Neuronal stem cell (in vitro differentiated cells): Measurements from ENCODE around the gene NIP7.
A peak's percentile ranks its signal among the peaks of the same experiment; 100 is the strongest.
"Not testable (repeated sequence)": the region's sequence is repeated elsewhere in the genome, so short reads cannot be mapped to it uniquely, and the experiment has no call there.

ENCODE experiments used
- DNase-seq: peaks from one replicate; pipeline ENCODE4 v3.0.0-alpha.2; 2013; ENCODE audit warnings: low spot score
- H2AFZ ChIP-seq: one replicate; pipeline ENCODE4 v1.6.1; 2013; ENCODE audit warnings: mild to moderate bottlenecking, low read length, inconsistent platforms
- H2AK5ac ChIP-seq: 2 replicates; pipeline ENCODE4 v1.6.1; 2013; ENCODE audit warnings: low read depth, mild to moderate bottlenecking, inconsistent platforms, low read length, moderate library complexity, mixed read lengths
- H2BK120ac ChIP-seq: 2 replicates; pipeline ENCODE4 v1.6.1; 2013; ENCODE audit warnings: low read depth, mild to moderate bottlenecking, inconsistent platforms, low read length, moderate library complexity, mixed read lengths
- H2BK12ac ChIP-seq: one replicate; pipeline ENCODE4 v1.6.1; 2013; ENCODE audit warnings: low read length, inconsistent platforms
- H2BK15ac ChIP-seq: 2 replicates; pipeline ENCODE4 v1.6.1; 2013; ENCODE audit warnings: mild to moderate bottlenecking, low read length, inconsistent platforms, mixed read lengths
- H2BK5ac ChIP-seq: one replicate; pipeline ENCODE4 v1.6.1; 2013; ENCODE audit warnings: inconsistent platforms, mild to moderate bottlenecking, low read length, moderate library complexity
- H3K14ac ChIP-seq: one replicate; pipeline ENCODE4 v1.6.1; 2013; ENCODE audit warnings: low read length, inconsistent platforms
- H3K18ac ChIP-seq: 2 replicates; pipeline ENCODE4 v1.6.1; 2013; ENCODE audit warnings: low read length, inconsistent platforms
- H3K23ac ChIP-seq: 2 replicates; pipeline ENCODE4 v1.6.1; 2013; ENCODE audit warnings: low read depth, mild to moderate bottlenecking, mixed read lengths, low read length, inconsistent platforms; ENCODE audit not compliant: poor library complexity
- H3K27ac ChIP-seq: replicated peaks from 3 replicates; pipeline ENCODE4 v1.5.1; 2013; ENCODE audit warnings: low read length, inconsistent platforms
- H3K27me3 ChIP-seq, 3 experiments: 2 replicates each; pipeline ENCODE4 v1.6.1; 2013; ENCODE audit warnings: low read length in 3 of 3, mild to moderate bottlenecking in 2 of 3, inconsistent platforms in 1 of 3, low read depth in 1 of 3, mixed read lengths in 1 of 3, moderate library complexity in 1 of 3; ENCODE audit not compliant: control insufficient read depth in 3 of 3, insufficient read depth in 3 of 3
- H3K36me3 ChIP-seq, 2 donors: replicated peaks in 1 of 2; 2 replicates each; pipeline ENCODE4 v1.6.1; 2013; ENCODE audit warnings: low read length in 2 of 2; ENCODE audit not compliant: control insufficient read depth in 2 of 2, insufficient read depth in 2 of 2
- H3K4ac ChIP-seq: 2 replicates; pipeline ENCODE4 v1.6.1; 2013; ENCODE audit warnings: inconsistent platforms, mild to moderate bottlenecking, low read length, moderate library complexity
- H3K4me1 ChIP-seq, 2 donors: 1 replicate in 1 of 2; 2 replicates in 1 of 2; pipeline ENCODE4 v1.6.1; 2013; ENCODE audit warnings: low read length in 2 of 2, low read depth in 1 of 2; ENCODE audit not compliant: control insufficient read depth in 2 of 2, insufficient read depth in 1 of 2
- H3K4me2 ChIP-seq: one replicate; pipeline ENCODE4 v1.6.1; 2013; ENCODE audit warnings: mild to moderate bottlenecking, low read length, inconsistent platforms; ENCODE audit not compliant: insufficient read depth, poor library complexity, severe bottlenecking
- H3K4me3 ChIP-seq, 2 donors: 2 replicates each; pipeline ENCODE4 v1.5.1; 2013; ENCODE audit warnings: low read length in 2 of 2, mild to moderate bottlenecking in 2 of 2, inconsistent platforms in 1 of 2, moderate library complexity in 1 of 2
- H3K79me1 ChIP-seq: one replicate; pipeline ENCODE4 v1.6.1; 2013; ENCODE audit warnings: low read depth, mild to moderate bottlenecking, inconsistent platforms, low read length, moderate library complexity
- H3K9ac ChIP-seq: one replicate; pipeline ENCODE4 v1.6.1; 2013; ENCODE audit warnings: mild to moderate bottlenecking, low read depth, low read length, inconsistent platforms; ENCODE audit not compliant: poor library complexity
- H3K9me3 ChIP-seq, 2 donors: replicated peaks in 1 of 2; 2 replicates each; pipeline versions ENCODE3 to v1.6.1; 2013; ENCODE audit warnings: low read length in 2 of 2, mild to moderate bottlenecking in 2 of 2, inconsistent platforms in 1 of 2, low read depth in 1 of 2, mixed read lengths in 1 of 2, moderate library complexity in 1 of 2; ENCODE audit not compliant: control insufficient read depth in 2 of 2, insufficient read depth in 1 of 2
- H4K8ac ChIP-seq: one replicate; pipeline ENCODE4 v1.6.1; 2013; ENCODE audit warnings: low read depth, mild to moderate bottlenecking, inconsistent platforms, low read length, moderate library complexity
- H4K91ac ChIP-seq: one replicate; pipeline ENCODE4 v1.6.1; 2013; ENCODE audit warnings: low read length, low read depth, mild to moderate bottlenecking, inconsistent platforms; ENCODE audit not compliant: poor library complexity
- WGBS, 2 donors: extraction: QIAGEN DNeasy Blood & Tissue Kit; methylation state at CpG; one replicate each; pipeline ENCODE4 v1.1.7; 2013; ENCODE audit warnings: missing lambda C conversion rate in 2 of 2, mixed read lengths in 1 of 2; ENCODE audit not compliant: insufficient read length in 2 of 2, insufficient replicate concordance in 1 of 2; ENCODE audit errors: extremely low coverage in 2 of 2; 5-methylcytosine and 5-hydroxymethylcytosine counted together

Gene NIP7

GRCh38 chr16:69360070-69360469, 20.5 kb downstream of the NIP7 start:
- not testable (repeated sequence) for H3K4me3 ChIP-seq, H2BK12ac ChIP-seq, H3K27me3 ChIP-seq, H4K91ac ChIP-seq, DNase-seq, H3K18ac ChIP-seq, H3K79me1 ChIP-seq, H3K4me1 ChIP-seq, H2AFZ ChIP-seq, H2BK15ac ChIP-seq, H3K4me2 ChIP-seq, H3K9ac ChIP-seq, H2BK120ac ChIP-seq, H3K27ac ChIP-seq, H3K4ac ChIP-seq, H2BK5ac ChIP-seq, H3K14ac ChIP-seq, H2AK5ac ChIP-seq, H3K23ac ChIP-seq, H4K8ac ChIP-seq, H3K9me3 ChIP-seq
- WGBS, 2 donors: no CpG with 5 or more reads among the region's 9 CpGs
- peaks cover 12 to 77% of the 10 kb centered on the region in 2 donors for H3K36me3 ChIP-seq

GRCh38 chr16:69363281-69363717, 23.7 kb downstream of the NIP7 start:
- Histone ChIP-seq H2AFZ (no peak overlapping the region), H3K36me3 (peaks cover 34 to 85% of the 10 kb centered on the region in 2 donors), H3K18ac (no peak overlapping the region), H2BK120ac (no peak overlapping the region), H3K14ac (no peak overlapping the region), H4K91ac (no peak overlapping the region), H3K4me2 (no peak overlapping the region), H3K4me1 (no peaks in the 10 kb centered on the region), H2BK5ac (no peak overlapping the region), H2BK15ac (no peak overlapping the region), H4K8ac (no peak overlapping the region), H3K27me3 (no peaks in the 10 kb centered on the region), H3K27ac (no peak overlapping the region), H3K9ac (no peak overlapping the region), H3K9me3 (no peaks in the 10 kb centered on the region), H2BK12ac (no peak overlapping the region), H3K23ac (no peak overlapping the region), H3K4ac (no peak overlapping the region), H3K4me3 (peak overlapping the region in 1 of 2 donors; percentile 7), H3K79me1 (no peaks in the 10 kb centered on the region), H2AK5ac (no peak overlapping the region)
- no peak for DNase-seq
- WGBS, 2 donors: no CpG with 5 or more reads among the region's 5 CpGs

- no peaks in the 10 kb centered on the region for H3K4me1 ChIP-seq
- no peaks in the 10 kb centered on the region for H3K79me1 ChIP-seq
- no peak overlapping the region for H2BK5ac ChIP-seq
- H3K9me3 ChIP-seq: no peaks in the 10 kb centered on the region
- H3K4me3 ChIP-seq: no peak overlapping the region
- H3K23ac ChIP-seq: no peak overlapping the region
- H3K27me3 ChIP-seq: no peaks in the 10 kb centered on the region
- no peak overlapping the region for H3K9ac ChIP-seq
- no peak overlapping the region for H2AFZ ChIP-seq
- H2BK12ac ChIP-seq: no peak overlapping the region
- H4K91ac ChIP-seq: no peak overlapping the region
- no peak overlapping the region for H4K8ac ChIP-seq
- H3K14ac ChIP-seq: no peak overlapping the region
- no peak overlapping the region for H3K18ac ChIP-seq
- H2AK5ac ChIP-seq: no peak overlapping the region
- H3K27ac ChIP-seq: no peak overlapping the region
- no peak overlapping the region for H2BK15ac ChIP-seq
- no peak overlapping the region for H3K4me2 ChIP-seq
- WGBS, 2 donors: no CpG with 5 or more reads among the region's 2 CpGs
- H3K4ac ChIP-seq: no peak overlapping the region
- no peak for DNase-seq
- no peak overlapping the region for H2BK120ac ChIP-seq
- peaks cover 36 to 93% of the 10 kb centered on the region in 2 donors for H3K36me3 ChIP-seq
Measured at GRCh38 chr16:69364088-69364487, 24.5 kb downstream of the NIP7 start.

DNA sequence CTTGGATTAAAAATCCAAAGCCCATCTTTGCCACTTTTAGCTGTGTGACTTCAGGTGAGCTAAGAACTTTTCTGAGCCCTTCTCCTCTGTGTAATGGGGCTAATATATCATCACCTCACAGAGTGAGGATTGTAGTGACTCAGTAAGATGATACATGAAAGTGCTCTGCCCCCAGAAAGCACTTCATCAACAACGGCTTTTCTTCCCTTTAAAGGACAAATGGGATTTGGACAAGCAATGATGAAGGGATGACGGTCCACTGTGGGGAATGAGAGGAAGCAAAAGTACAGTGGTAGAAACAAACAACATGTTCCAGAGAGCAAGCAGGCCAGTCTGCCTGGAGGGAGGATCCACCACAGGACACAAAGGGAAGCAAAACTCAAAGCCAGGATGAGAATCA, 26.3 kb downstream of the NIP7 start:
- H3K36me3 ChIP-seq: peaks cover 48 to 97% of the 10 kb centered on the region in 2 donors
- H2BK15ac ChIP-seq: no peak overlapping the region
- H3K23ac ChIP-seq: no peak overlapping the region
- no peaks in the 10 kb centered on the region for H3K9me3 ChIP-seq
- H3K4me3 ChIP-seq: no peak overlapping the region
- H3K9ac ChIP-seq: no peak overlapping the region
- H3K79me1 ChIP-seq: no peaks in the 10 kb centered on the region
- no peak overlapping the region for H3K18ac ChIP-seq
- no peak overlapping the region for H2BK12ac ChIP-seq
- H2BK120ac ChIP-seq: no peak overlapping the region
- H2BK5ac ChIP-seq: no peak overlapping the region
- WGBS, 2 donors: no CpG with 5 or more reads among the region's 2 CpGs
- H3K4me2 ChIP-seq: no peak overlapping the region
- H4K91ac ChIP-seq: no peak overlapping the region
- no peak overlapping the region for H3K14ac ChIP-seq
- H3K27me3 ChIP-seq: no peaks in the 10 kb centered on the region
- no peaks in the 10 kb centered on the region for H3K4me1 ChIP-seq
- no peak overlapping the region for H2AFZ ChIP-seq
- no peak overlapping the region for H3K4ac ChIP-seq
- H4K8ac ChIP-seq: no peak overlapping the region
- no peak overlapping the region for H2AK5ac ChIP-seq
- DNase-seq: no peak
- H3K27ac ChIP-seq: no peak overlapping the region
